HepG2 (cell line): ENCODE data around the gene TUFM. TPM values are rescaled to one million over a fixed set of nuclear protein-coding genes. Genes with fewer than 3 reads are reported as not detected.

Experiments used
- ATAC-seq: fragments of 200-7000 bp; cut with Tn5 transposase; 3 replicates; pipeline ENCODE4 v1.9.1; 2020; ENCODE audit warnings: mild to moderate bottlenecking, moderate library complexity
- BruUV-seq: library from RNA; stranded (reverse); fragments of 400-500 nt; replicated peaks from 2 replicates; lab custom pipeline; 2021; lab: Mats Ljungman, UMichigan
- CTCF ChIA-PET: fragments of 300-600 bp; formaldehyde crosslinking; extraction: SDS; loops from one replicate; lab custom pipeline; 2021; ENCODE audit warnings: low total read pairs, inconsistent platforms, low intra/inter-chr PET ratio; lab: Yijun Ruan, JAX
- POLR2A ChIA-PET: fragments of 350-600 bp; sonication (Branson Sonifier 250); formaldehyde crosslinking; loops from one replicate; lab custom pipeline; 2020; ENCODE audit warnings: antibody characterized with exemption, inconsistent platforms; lab: Yijun Ruan, JAX
- DNase-seq: peaks from one replicate; pipeline ENCODE4 v3.0.0-alpha.2; 2015; ENCODE audit warnings: low spot score
- FAIRE-seq: peaks from 3 replicates; lab custom pipeline; 2011; peaks lifted over from hg19 to GRCh38; lab: Jason Lieb, UNC
- H2AFZ ChIP-seq: one replicate; pipeline ENCODE4 v1.6.1; 2011; ENCODE audit warnings: low read length, inconsistent platforms
- H3K27ac ChIP-seq: fragments of 300-600 bp; 3 replicates; pipeline ENCODE4 v1.8.0; 2011; ENCODE audit warnings: mixed run types, mild to moderate bottlenecking, mixed read lengths, low read length, inconsistent platforms; ENCODE audit not compliant: insufficient read depth; ENCODE audit errors: extremely low read length
- H3K27me3 ChIP-seq, 2 experiments: fragments of 200-600 bp in 1 of 2; 2 replicates in 1 of 2; 3 replicates in 1 of 2; pipeline versions ENCODE4 v1.6.0 to v1.8.0; 2011; ENCODE audit warnings: low read length in 2 of 2, mild to moderate bottlenecking in 2 of 2, moderate library complexity in 2 of 2, inconsistent platforms in 1 of 2; ENCODE audit not compliant: insufficient read depth in 2 of 2, control insufficient read depth in 1 of 2
- H3K36me3 ChIP-seq, 2 experiments: fragments of 200-600 bp in 1 of 2; replicated peaks in 1 of 2; 2 replicates in 1 of 2; 3 replicates in 1 of 2; pipeline versions ENCODE4 v1.5.1 to v1.8.0; 2011; ENCODE audit warnings: low read length in 2 of 2, inconsistent platforms in 1 of 2; ENCODE audit not compliant: insufficient read depth in 2 of 2, control insufficient read depth in 1 of 2
- H3K4me1 ChIP-seq: 2 replicates; pipeline ENCODE4 v1.5.1; 2012; ENCODE audit warnings: low read length, inconsistent platforms; ENCODE audit not compliant: insufficient read depth
- H3K4me2 ChIP-seq: 2 replicates; pipeline ENCODE4 v1.6.0; 2011; ENCODE audit warnings: low read depth, low read length, inconsistent platforms
- H3K4me3 ChIP-seq, 3 experiments: fragments of 200-600 bp in 1 of 3; sonication (generic), shearing (Covaris generic) in 1 of 3; replicated peaks in 1 of 3; 2 replicates each; pipeline ENCODE4 v1.5.1; 2011 to 2016; ENCODE audit warnings: low read length in 3 of 3, inconsistent platforms in 2 of 3, low read depth in 2 of 3, mild to moderate bottlenecking in 2 of 3, control low read depth in 1 of 3, mixed read lengths in 1 of 3; ENCODE audit not compliant: insufficient read depth in 1 of 3
- H3K79me2 ChIP-seq: one replicate; pipeline ENCODE4 v1.6.1; 2011; ENCODE audit warnings: low read length, inconsistent platforms; ENCODE audit not compliant: insufficient read depth
- H3K9ac ChIP-seq: 2 replicates; pipeline ENCODE4 v1.6.0; 2011; ENCODE audit warnings: mild to moderate bottlenecking, low read depth, low read length, inconsistent platforms; ENCODE audit not compliant: insufficient read depth
- H3K9me3 ChIP-seq: 2 replicates; pipeline ENCODE4 v1.5.1; 2012; ENCODE audit warnings: mild to moderate bottlenecking, low read length
- H4K20me1 ChIP-seq: 2 replicates; pipeline ENCODE4 v1.6.0; 2011; ENCODE audit warnings: inconsistent platforms, mild to moderate bottlenecking, low read length, moderate library complexity; ENCODE audit not compliant: insufficient read depth
- BATF2 ChIP-seq: sonication (generic); formaldehyde crosslinking; IDR thresholded peaks from 2 replicates; pipeline ENCODE4 v1.8.0; 2022; ENCODE audit warnings: mild to moderate bottlenecking, missing genetic modification reagents, moderate library complexity
- DR1 ChIP-seq: sonication (generic); formaldehyde crosslinking; IDR thresholded peaks from 2 replicates; pipeline ENCODE4 v1.8.0; 2021; ENCODE audit warnings: mild to moderate bottlenecking, missing genetic modification reagents, inconsistent platforms
- ELF1 ChIP-seq: sonication (generic); formaldehyde crosslinking; IDR thresholded peaks from 2 replicates; pipeline ENCODE4 v1.4.0; 2020; ENCODE audit warnings: missing genetic modification reagents
- GABPA ChIP-seq, 2 experiments: IDR thresholded peaks; 2 replicates each; pipeline ENCODE4 v1.6.1; 2011 to 2016; ENCODE audit warnings: low read depth in 2 of 2, low read length in 1 of 2, missing biosample characterization in 1 of 2, missing genetic modification characterization in 1 of 2
- GRHL1 ChIP-seq: sonication (generic); formaldehyde crosslinking; conservative IDR thresholded peaks from 2 replicates; pipeline ENCODE4 v1.8.0; 2022; ENCODE audit warnings: missing genetic modification reagents
- HOXA5 ChIP-seq: sonication (generic); formaldehyde crosslinking; IDR thresholded peaks from 2 replicates; pipeline ENCODE4 v1.4.0; 2020; ENCODE audit warnings: missing genetic modification reagents
- NFKB2 ChIP-seq: sonication (generic); formaldehyde crosslinking; IDR thresholded peaks from 2 replicates; pipeline ENCODE4 v1.4.0; 2020; ENCODE audit warnings: missing genetic modification reagents, borderline replicate concordance
- NONO ChIP-seq, 2 experiments: fragments of 450-650 bp in 1 of 2; sonication (generic) in 1 of 2; formaldehyde crosslinking in 1 of 2; IDR thresholded peaks in 1 of 2; conservative IDR thresholded peaks in 1 of 2; 2 replicates each; pipeline versions ENCODE4 v1.6.1 to v1.8.0; 2017 to 2022; ENCODE audit warnings: mild to moderate bottlenecking in 1 of 2, missing genetic modification reagents in 1 of 2, moderate library complexity in 1 of 2
- RELA ChIP-seq: sonication (generic); formaldehyde crosslinking; IDR thresholded peaks from 2 replicates; pipeline ENCODE4 v1.4.0; 2020; ENCODE audit warnings: missing genetic modification reagents
- SUZ12 ChIP-seq: fragments of 150-350 bp; IDR thresholded peaks from 2 replicates; pipeline ENCODE4 v1.6.1; 2014; ENCODE audit warnings: low read depth, low read length
- TARDBP ChIP-seq: sonication (generic); formaldehyde crosslinking; IDR thresholded peaks from 2 replicates; pipeline ENCODE4 v1.8.0; 2022; ENCODE audit warnings: mild to moderate bottlenecking, missing genetic modification reagents
- YY1 ChIP-seq: IDR thresholded peaks from 2 replicates; pipeline ENCODE4 v1.6.1; 2011; ENCODE audit warnings: low read length, low read depth, moderate library complexity, mild to moderate bottlenecking; ENCODE audit not compliant: insufficient read depth, insufficient replicate concordance
- ZBTB7B ChIP-seq: sonication (generic); formaldehyde crosslinking; IDR thresholded peaks from 2 replicates; pipeline ENCODE4 v1.4.0; 2020; ENCODE audit warnings: missing genetic modification reagents
- ZFX ChIP-seq: sonication (generic); formaldehyde crosslinking; IDR thresholded peaks from 2 replicates; pipeline ENCODE4 v1.4.0; 2020; ENCODE audit warnings: mild to moderate bottlenecking, low read depth, missing genetic modification reagents, moderate library complexity
- ZNF724P ChIP-seq: sonication (generic); formaldehyde crosslinking; IDR thresholded peaks from 2 replicates; pipeline ENCODE4 v1.8.0; 2022; ENCODE audit warnings: missing genetic modification reagents, borderline replicate concordance
- ZNF776 ChIP-seq: sonication (generic); formaldehyde crosslinking; IDR thresholded peaks from 2 replicates; pipeline ENCODE4 v1.4.0; 2020; ENCODE audit warnings: mild to moderate bottlenecking, missing genetic modification reagents
- WGBS: methylation state at CpG from one replicate; pipeline ENCODE4 v1.1.6; 2017; ENCODE audit warnings: low lambda C conversion rate; 5-methylcytosine and 5-hydroxymethylcytosine counted together
- in situ Hi-C: cut with HindIII; loops from 2 replicates; pipeline ENCODE4 v1.10.0; 2017; ENCODE audit warnings: low pct_unique_long_range_greater_than_20kb; ENCODE audit not compliant: extremely low pct_ligation_motif_present
- intact Hi-C: fragments of 100-400 bp; cut with micrococcal nuclease; formaldehyde crosslinking; loops from one replicate; pipeline ENCODE4 v1.10.0; 2022; ENCODE audit not compliant: unreplicated experiment
- polyA plus RNA-seq, 8 experiments: library from polyadenylated mRNA; depleted of rRNA in 3 of 8; stranded (reverse) in 7 of 8; unstranded in 1 of 8; fragments of >200 nt; fragmentation: Illumina TruSeq in 4 of 8; extraction: Trizol in 4 of 8; gene quantifications; 2 replicates each; pipeline versions ENCODE4 v1.2.1 to v1.2.3, GENCODE V29; 2011 to 2016; ENCODE audit warnings: low read depth in 4 of 8, missing spikeins in 1 of 8, mixed read lengths in 1 of 8; ENCODE audit not compliant: insufficient read depth in 1 of 8
- total RNA-seq, 5 experiments: library from RNA; depleted of rRNA; stranded (reverse); fragments of >200 nt; fragmentation: Illumina TruSeq; extraction: Trizol; gene quantifications; 2 replicates each; pipeline ENCODE4 v1.2.3, GENCODE V29; 2016; ENCODE audit warnings: low read depth in 1 of 5

Gene TUFM
- total and polyA plus RNA-seq, 2 of the 13 experiments (the other 11 are each of a cell fraction or from before 2014, with no cell fraction given) = 206 to 298 TPM

GRCh38 chr16:28877655-28878000 lies 31.5 kb upstream of the TUFM start:
- no peak for DNase-seq
- no peak for ATAC-seq
- FAIRE-seq = no peak
- CTCF ChIA-PET = no interaction called here
- Histone ChIP-seq H4K20me1 (no peaks in the 10 kb centered on the region), H3K27me3 (no peaks in the 10 kb centered on the region), H3K27ac (no peak overlapping the region)
- WGBS = 94% methylated on average over 2 of the region's 2 CpGs
- no peak for TF ChIP-seq ZNF724P
- no peak for TF ChIP-seq GRHL1 (CRISPR knock-in tag)
- TF ChIP-seq GABPA (IDR thresholded peaks at IDR 0.05; ENCODE audit: low read depth, low read length) = no peak
- no peak for TF ChIP-seq GABPA (CRISPR knock-in tag; IDR thresholded peaks at IDR 0.05; ENCODE audit: low read depth)
- no peak for TF ChIP-seq DR1
- TF ChIP-seq RELA (CRISPR knock-in tag) = no peak
- TF ChIP-seq NFKB2 (CRISPR knock-in tag) = no peak
- TF ChIP-seq NONO (IDR thresholded peaks at IDR 0.05) = no peak
- TF ChIP-seq NONO (CRISPR knock-in tag; conservative IDR thresholded peaks at IDR 0.05) = no peak
- no peak for TF ChIP-seq ZBTB7B (CRISPR knock-in tag)
- TF ChIP-seq ZNF776 (CRISPR knock-in tag) = no peak
- no peak for TF ChIP-seq BATF2
- no peak for TF ChIP-seq HOXA5
- no peak for TF ChIP-seq SUZ12
- no peak for TF ChIP-seq TARDBP
- TF ChIP-seq ZFX = no peak
- no peak for TF ChIP-seq YY1
- TF ChIP-seq ELF1 (CRISPR knock-in tag) = no peak
- TF ChIP-seq, all 625 proteins: peak for 0
- intact Hi-C loops (no loop called here), in situ Hi-C loops (no loop called here)
- Histone ChIP-seq H3K4me2 (no peak overlapping the region), H2AFZ (no peak overlapping the region), H3K4me1 (no peaks in the 10 kb centered on the region), H3K9me3 (no peaks in the 10 kb centered on the region), H3K79me2 (no peaks in the 10 kb centered on the region), H3K4me3 (no peak overlapping the region), H3K36me3 (peaks cover 12 to 23% of the 10 kb centered on the region in 2 experiments; a peak in 4 of 5 replicates), H3K9ac (no peak overlapping the region)
- POLR2A ChIA-PET = interaction anchor here (1.0 to 1.1 kb wide), 2 partner anchors 14 to 45 kb away, joined by 3 read pairs; partner anchors contain the start of gene SH2B1
- no TSS peak for BruUV-seq
